ENCODE results near the gene BANP.
"Not testable (repeated sequence)": the region's sequence is repeated elsewhere in the genome, so short reads cannot be mapped to it uniquely, and the experiment has no call there.

Gene BANP

DNA sequence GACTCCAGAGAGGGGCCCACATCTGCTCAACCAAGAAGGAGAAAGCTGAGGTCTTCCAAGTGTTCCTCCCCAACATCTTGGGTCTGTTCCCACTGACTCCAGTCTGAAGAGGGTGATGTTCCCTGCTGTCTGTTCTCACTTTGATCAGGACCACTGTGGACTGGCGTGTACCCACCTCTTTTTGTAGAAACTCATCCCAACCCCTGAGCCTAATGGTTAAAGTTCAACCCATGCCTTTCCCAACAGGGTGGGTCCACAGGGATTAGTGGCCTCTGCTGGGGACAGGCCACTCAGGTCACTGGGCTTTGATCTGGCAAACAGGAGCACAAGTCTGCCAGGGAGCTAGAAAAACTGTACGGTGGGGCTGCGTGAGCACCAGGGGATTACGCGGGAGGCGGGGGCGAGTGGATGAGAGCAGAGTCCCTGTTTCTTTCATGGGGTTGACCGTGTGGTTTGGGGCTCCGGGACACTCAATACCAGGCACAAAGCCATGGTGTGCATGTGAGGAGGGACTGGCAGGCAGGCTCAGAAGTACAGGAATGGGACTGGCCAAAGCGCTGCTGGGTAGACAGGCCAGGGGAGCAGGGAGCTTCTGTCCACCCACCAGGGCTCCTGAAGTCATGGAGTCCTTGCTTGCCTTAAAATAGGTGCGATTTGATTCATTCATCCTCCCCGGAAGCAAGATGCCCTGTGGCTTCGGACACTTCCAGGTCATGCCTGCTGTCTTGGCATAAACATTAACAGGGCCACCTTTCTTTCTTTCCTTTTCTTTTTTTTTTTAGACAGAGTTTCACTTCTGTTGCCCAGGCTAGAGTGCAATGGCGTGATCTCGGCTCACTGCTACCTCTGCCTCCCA, 14.6 kb upstream of the BANP start, which contains the start of gene CA5A:
TSS of gene CA5A (minus strand) at position 155 of the 856 bp plus-strand sequence. CDS start at position 76, 79 bp downstream.
- H3K9me3 ChIP-seq (ENCODE audit: control insufficient read depth, insufficient read depth, low read length) = no peaks in the 10 kb centered on the region
- no peaks in the 10 kb centered on the region for H3K36me3 ChIP-seq (ENCODE audit: insufficient read depth, low read length)
- H3K4me1 ChIP-seq (ENCODE audit: insufficient read depth, low read length) = no peaks in the 10 kb centered on the region
- H3K9ac ChIP-seq (ENCODE audit: low read depth, low read length) = no peak within 1 kb of the TSS

DNA sequence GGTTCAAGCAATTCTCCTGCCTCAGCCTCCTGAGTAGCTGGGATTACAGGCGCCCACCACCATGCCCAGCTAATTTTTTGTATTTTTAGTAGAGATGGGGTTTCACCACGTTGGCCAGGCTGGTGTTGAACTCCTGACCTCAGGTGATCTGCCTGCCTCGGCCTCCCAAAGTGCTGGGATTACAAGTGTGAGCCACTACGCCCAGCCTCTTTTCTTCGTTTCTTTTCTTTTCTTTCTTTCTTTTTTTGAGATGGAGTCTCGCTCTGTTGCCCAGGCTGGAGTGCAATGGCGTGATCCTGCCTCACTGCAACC, 14.0 kb upstream of the BANP start:
- H3K36me3 ChIP-seq (ENCODE audit: insufficient read depth, low read length); H3K9ac ChIP-seq (ENCODE audit: low read depth, low read length); H3K4me1 ChIP-seq (ENCODE audit: insufficient read depth, low read length); H3K9me3 ChIP-seq (ENCODE audit: control insufficient read depth, insufficient read depth, low read length): not testable (repeated sequence)

DNA sequence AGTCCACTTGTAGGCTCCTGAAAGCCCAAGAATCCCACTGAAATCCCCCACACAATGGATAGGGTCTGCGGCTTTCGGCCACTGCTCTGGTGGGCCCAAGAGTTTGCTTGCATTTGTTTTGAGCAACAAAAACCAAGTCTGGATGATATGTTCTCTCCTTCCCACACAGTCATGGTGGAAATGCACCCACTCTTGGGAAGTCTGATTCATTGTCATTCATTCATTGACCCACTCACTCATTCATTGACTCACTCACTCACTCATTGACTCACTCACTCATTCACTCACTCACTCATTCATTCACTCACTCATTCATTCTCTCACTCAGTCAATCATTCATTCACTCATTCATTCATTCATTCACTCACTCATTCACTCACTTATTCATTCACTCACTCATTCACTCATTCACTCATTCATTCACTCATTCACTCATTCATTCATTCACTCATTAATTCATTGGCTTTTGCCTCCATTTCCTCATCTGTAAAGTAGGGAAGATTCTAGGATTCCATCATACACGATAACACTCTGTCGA, 12.8 kb upstream of the BANP start:
- no peaks in the 10 kb centered on the region for H3K4me1 ChIP-seq (ENCODE audit: insufficient read depth, low read length)
- no peaks in the 10 kb centered on the region for H3K9me3 ChIP-seq (ENCODE audit: control insufficient read depth, insufficient read depth, low read length)
- H3K36me3 ChIP-seq (ENCODE audit: insufficient read depth, low read length) = no peaks in the 10 kb centered on the region
- no peak overlapping the region for H3K9ac ChIP-seq (ENCODE audit: low read depth, low read length)

DNA sequence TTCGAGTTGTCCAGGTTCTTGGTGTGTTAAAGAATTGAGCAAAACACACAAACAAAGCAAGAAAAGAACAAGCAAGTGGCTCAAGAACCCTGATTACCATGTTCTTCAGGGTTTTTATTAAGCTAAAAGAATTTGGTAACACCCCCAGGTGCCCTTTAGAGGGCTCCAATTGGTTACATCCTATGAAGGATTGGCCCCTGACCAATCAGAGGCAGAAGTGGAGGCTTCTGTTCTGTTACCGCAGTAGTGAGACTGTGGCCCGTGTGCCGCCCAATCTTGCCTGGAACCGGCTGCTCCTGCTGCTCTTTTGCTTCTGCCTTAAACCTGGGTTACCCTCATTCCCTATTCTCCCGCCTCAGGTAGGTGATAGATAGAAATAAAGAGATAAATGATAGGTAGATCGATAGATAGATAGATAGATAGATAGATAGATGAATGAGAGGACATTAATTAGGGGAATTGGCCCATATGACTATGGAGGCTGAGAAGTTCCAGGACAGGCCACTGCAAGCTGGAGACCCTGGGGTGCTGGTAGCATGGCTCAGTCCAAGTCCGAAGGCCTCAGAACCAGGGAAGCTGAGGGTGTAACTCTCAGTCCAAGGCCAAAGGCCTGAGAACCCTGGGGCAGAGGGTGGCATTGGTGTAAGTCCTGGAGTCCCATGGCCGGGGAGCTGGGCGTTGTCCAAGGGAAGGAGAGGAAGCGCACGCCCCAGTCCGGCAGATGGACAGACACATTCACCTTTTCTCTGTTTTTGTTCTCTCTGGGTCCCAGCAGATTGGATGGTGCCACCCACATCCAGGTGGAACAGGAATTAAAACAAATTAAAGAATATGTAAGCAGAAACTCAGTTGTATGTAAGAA, 11.4 kb upstream of the BANP start:
- H3K4me1 ChIP-seq (ENCODE audit: insufficient read depth, low read length) = no peaks in the 10 kb centered on the region

DNA sequence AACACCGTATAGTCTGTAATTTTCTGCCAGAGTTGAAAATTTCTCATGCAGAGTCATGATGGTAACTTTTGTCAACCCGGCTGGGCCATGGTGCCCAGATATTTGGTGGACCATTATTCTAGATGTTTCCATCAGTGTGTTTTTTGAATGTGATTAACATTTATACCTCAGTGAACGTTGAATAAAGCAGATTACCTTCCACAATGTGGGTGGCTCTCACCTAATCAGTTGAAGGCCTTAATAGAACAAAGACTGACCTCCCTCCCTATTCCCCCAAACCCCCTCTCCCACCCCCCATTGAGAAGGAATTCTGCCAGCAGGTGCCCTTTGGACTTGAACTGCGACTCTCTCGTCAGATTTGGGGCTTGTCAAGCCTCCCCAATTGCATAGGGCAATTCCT, 8.6 kb upstream of the BANP start:
- Histone ChIP-seq H3K9ac (ENCODE audit: low read depth, low read length) (no peak overlapping the region), H3K36me3 (ENCODE audit: insufficient read depth, low read length) (no peaks in the 10 kb centered on the region), H3K9me3 (ENCODE audit: control insufficient read depth, insufficient read depth, low read length) (no peaks in the 10 kb centered on the region), H3K4me1 (ENCODE audit: insufficient read depth, low read length) (0 out of 2 replicates have a peak, but pooled peaks cover 5% of the 10 kb centered on the region)

More for the DNA sequence above, 11.4 kb upstream of the BANP start:
- no peaks in the 10 kb centered on the region for H3K36me3 ChIP-seq (ENCODE audit: insufficient read depth, low read length)
- no peaks in the 10 kb centered on the region for H3K9me3 ChIP-seq (ENCODE audit: control insufficient read depth, insufficient read depth, low read length)
- no peak overlapping the region for H3K9ac ChIP-seq (ENCODE audit: low read depth, low read length)

DNA sequence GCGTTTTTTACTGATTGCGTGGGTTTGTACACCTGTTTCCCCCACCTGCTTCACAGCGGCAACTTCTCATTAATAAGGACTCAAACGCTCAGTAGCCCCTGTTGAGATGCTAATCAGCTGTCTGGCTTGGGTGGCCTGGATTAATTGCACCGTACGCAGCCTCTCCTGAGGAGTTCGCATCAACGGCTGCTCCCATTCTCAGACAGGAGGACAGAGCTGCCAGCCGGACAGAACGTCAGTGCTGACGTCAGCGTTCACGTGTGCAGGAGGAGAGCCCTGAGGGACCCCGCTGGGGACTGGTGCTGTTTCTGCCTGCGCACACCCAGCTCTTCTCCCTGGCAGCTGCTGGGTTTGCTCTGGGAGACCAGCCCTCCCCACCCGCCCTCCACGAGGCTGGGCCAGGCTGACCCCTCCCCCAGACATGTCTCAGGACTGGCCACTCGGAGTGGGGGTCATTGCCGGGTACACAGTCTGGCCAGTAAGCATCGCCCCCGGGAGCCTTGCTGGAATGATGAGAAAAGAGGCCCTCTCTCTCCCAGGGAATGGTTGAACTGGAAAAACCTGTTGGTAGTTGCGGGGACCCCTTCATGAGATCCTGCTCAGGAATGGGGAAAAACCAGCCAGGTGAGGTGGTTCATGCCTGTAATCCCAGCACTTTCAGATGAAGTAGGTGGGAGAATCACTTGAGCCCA, 5.7 kb upstream of the BANP start:
- H3K4me1 ChIP-seq (ENCODE audit: insufficient read depth, low read length) = 0 out of 2 replicates have a peak, but pooled peaks cover 5% of the 10 kb centered on the region
- no peaks in the 10 kb centered on the region for H3K9me3 ChIP-seq (ENCODE audit: control insufficient read depth, insufficient read depth, low read length)
- H3K36me3 ChIP-seq (ENCODE audit: insufficient read depth, low read length) = no peaks in the 10 kb centered on the region
- no peak overlapping the region for H3K9ac ChIP-seq (ENCODE audit: low read depth, low read length)

DNA sequence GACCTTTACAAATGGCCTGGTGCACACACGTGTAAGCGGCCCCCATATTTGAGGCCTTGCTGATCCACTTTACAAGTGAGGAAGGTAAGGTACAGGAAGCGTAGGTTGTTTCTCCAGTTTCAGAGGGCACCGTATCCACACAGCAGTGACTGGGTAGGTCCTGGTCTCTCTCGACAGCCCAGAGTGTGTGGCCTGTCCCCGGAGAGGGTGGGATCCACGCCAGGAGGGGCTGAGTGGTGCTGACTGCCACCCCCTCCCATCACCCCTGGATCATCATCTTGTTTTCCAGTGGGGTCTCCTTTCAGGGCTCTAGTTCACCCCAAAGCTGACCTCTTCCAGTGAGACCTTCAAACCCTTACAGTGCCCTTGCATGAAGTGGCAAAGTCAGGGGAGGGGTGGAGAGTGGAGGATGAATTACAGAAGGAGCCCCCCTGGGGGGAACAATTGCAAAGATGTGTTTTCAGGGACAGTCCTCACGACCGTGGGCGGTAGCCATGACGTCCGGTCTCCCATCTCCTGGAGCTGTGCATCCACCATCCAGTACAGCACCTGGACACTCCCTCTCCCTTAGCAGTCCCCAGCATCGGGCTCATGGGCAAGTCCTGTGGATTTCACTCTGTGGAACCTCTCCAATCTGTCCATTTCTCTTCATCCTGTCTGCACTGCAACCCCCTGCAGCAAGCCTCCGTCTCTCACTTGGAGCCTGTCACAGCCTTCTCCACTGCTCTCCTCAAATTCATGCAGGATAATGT, 4.5 kb upstream of the BANP start:
- no peaks in the 10 kb centered on the region for H3K9me3 ChIP-seq (ENCODE audit: control insufficient read depth, insufficient read depth, low read length)
- 0 out of 2 replicates have a peak, but pooled peaks cover 5% of the 10 kb centered on the region for H3K4me1 ChIP-seq (ENCODE audit: insufficient read depth, low read length)
- no peak overlapping the region for H3K9ac ChIP-seq (ENCODE audit: low read depth, low read length)
- no peaks in the 10 kb centered on the region for H3K36me3 ChIP-seq (ENCODE audit: insufficient read depth, low read length)

DNA sequence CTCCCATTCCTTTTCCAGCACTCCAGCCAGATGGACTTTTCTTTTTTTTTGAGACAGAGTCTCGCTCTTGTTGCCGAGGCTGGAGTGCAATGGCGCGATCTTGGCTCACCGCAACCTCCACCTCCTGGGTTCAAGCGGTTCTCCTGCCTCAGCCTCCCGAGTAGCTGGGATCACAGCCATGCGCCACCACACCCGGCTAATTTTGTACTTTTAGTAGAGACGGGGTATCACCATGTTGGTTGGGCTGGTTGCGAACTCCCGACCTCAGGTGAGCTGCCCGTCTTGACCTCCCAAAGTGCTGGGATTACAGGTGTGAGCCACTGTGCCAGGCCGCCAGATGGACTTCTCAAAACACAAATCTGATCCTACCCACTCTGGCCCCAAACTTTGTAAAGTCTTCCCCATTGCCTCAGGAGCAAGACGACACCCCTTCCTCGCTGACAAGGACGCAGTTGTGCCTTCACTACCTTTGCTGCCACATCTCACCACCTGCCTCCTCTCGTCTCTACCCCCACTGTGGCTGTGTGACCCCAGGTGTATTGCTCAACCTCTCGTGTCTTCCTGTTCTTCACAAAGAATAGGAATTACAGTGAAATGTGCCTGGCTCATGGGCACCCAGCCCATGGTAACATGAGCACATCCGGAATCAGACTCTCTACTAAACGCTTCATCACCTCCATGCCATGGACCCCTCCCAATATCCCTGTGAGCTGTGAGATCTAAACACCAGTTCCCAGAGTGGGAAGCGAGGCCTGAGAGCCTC, 3.7 kb upstream of the BANP start:
- H3K36me3 ChIP-seq (ENCODE audit: insufficient read depth, low read length) = no peaks in the 10 kb centered on the region
- no peak overlapping the region for H3K9ac ChIP-seq (ENCODE audit: low read depth, low read length)
- H3K9me3 ChIP-seq (ENCODE audit: control insufficient read depth, insufficient read depth, low read length) = no peaks in the 10 kb centered on the region
- peaks cover 8% of the 10 kb centered on the region; the same call in 1 of the 2 replicates for H3K4me1 ChIP-seq (ENCODE audit: insufficient read depth, low read length)

DNA sequence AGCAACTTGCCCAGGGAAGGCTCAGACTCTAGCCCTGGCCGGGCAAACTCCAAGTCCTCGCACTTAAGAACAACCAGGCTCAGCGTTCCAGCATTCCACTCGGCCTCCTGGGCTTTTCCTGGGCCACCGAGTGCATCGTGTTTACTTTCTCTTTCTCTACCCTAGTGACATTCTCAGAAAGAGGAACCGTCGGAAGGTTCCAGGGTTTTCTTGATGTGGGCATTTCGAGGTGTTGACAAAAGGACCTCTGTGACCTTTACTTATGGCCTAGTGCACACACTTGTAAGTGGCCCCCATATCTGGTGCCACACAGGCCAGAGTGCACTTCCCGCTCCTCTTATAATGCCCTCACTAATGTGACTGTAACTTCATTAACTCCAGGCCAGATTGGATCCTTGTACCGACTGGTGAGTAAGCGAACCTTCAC, 3.1 kb upstream of the BANP start:
- Histone ChIP-seq H3K36me3 (ENCODE audit: insufficient read depth, low read length) (no peaks in the 10 kb centered on the region), H3K9me3 (ENCODE audit: control insufficient read depth, insufficient read depth, low read length) (no peaks in the 10 kb centered on the region), H3K4me1 (ENCODE audit: insufficient read depth, low read length) (peaks cover 10% of the 10 kb centered on the region; the same call in 1 of the 2 replicates), H3K9ac (ENCODE audit: low read depth, low read length) (no peak overlapping the region)

DNA sequence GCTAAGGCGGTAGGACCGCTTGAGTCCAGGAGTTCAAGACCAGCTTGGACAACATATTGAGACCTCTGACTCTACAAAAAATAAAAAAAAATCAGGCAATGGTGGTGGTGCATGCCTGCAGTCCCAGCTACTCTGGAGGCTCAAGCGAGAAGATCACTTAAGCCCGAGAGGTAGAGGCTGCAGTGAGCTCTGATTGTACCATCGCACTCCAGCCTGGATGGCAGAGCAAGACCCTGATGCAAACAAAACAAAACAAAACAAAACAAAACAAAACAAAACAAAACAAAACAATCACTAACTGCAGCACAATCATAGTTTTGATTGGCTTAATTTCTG, 2.5 kb upstream of the BANP start:
- Histone ChIP-seq H3K9ac (ENCODE audit: low read depth, low read length) (no peak overlapping the region), H3K36me3 (ENCODE audit: insufficient read depth, low read length) (no peaks in the 10 kb centered on the region), H3K9me3 (ENCODE audit: control insufficient read depth, insufficient read depth, low read length) (no peaks in the 10 kb centered on the region), H3K4me1 (ENCODE audit: insufficient read depth, low read length) (peaks cover 10% of the 10 kb centered on the region; the same call in 1 of the 2 replicates)

DNA sequence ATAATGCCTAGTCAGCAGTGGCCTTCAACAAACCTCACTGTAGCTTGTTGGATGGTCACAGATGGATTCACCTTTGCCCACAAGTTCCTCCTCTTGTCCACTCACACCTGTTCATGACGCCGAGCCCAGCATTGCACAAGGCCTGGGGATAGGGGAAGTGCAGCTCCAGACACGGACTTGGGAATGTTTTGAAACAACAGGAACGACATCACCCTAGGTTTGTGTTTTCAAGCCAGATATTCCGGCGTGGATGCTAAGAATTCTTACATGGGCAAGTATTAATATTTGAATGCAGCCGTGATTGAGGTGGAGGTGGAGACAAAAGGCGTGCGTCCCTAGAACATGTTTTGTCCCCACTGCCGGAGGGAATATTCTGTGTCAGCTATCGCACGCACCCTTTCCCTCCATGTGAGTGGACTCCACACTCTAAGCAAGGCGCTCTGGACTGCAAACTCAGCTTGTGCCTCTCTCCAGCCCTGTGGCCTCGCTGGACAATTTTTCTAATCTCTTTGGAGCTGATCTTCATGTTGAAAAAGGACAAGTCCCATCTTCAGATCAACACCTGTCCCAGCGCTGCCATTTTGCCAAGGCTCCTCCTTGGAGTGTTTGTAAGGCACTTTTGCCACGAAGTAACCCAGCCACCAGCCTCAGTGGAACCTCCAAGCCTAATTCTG, 2.0 kb upstream of the BANP start:
- H3K9ac ChIP-seq (ENCODE audit: low read depth, low read length) = no peak overlapping the region
- H3K4me1 ChIP-seq (ENCODE audit: insufficient read depth, low read length) = peaks cover 10% of the 10 kb centered on the region; the same call in 1 of the 2 replicates

DNA sequence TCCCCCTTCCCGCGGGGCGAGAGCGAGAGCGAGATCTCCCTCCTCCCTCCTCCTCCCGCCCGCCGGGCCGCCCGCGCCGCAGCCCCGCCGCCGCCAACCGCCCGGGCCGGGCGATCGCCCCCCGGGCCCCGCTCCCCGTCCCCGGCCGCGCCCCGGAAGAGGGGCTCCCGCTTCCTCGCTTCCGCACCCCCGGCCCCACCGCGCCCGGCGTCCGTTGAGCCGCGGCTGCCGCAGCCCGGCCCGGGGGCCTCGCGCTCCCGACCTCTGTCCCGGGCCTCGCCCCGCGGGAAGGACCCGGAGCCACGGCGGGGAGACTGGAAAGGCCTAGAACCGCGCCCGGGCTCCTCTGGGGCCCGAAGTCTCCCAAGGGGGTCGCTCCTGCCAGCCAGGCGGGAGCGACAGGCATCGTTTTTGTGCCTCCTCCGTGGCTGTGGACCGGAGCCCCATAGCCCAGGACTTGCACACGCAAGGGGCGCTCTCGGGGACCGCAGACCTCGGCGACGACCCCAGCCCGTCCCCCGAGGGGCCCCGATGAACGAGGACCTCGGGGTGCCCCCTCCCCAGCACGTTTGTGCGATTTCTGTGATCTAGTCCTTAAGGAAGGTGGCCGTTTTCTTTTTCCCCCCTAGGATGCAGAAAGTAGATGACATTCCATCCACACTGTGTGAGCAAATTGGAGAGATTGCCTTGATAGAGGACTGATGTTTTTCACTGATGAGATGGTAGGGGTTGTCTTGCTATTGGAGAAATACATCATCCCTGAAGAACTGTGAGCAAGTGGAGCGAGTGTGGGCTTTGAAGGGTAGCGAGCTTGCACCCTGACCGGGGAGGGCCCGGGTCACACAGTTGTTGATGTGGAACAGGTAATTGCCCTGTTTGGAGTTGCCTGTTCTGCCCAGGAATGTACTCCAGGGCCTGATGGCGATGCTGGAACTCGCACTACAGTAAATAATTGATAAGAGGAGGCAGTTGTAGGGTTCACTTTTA, 611 bp downstream of the BANP start:
- H3K36me3 ChIP-seq (ENCODE audit: insufficient read depth, low read length) = no peaks in the 10 kb centered on the region

More for the DNA sequence above, 2.0 kb upstream of the BANP start:
- H3K36me3 ChIP-seq (ENCODE audit: insufficient read depth, low read length) = no peaks in the 10 kb centered on the region
- H3K9me3 ChIP-seq (ENCODE audit: control insufficient read depth, insufficient read depth, low read length) = no peaks in the 10 kb centered on the region

More for the DNA sequence above, 611 bp downstream of the BANP start:
- H3K9ac ChIP-seq (ENCODE audit: low read depth, low read length) = peak overlapping the region; percentile 93
- peaks cover 16% of the 10 kb centered on the region for H3K4me1 ChIP-seq (ENCODE audit: insufficient read depth, low read length)
- no peaks in the 10 kb centered on the region for H3K9me3 ChIP-seq (ENCODE audit: control insufficient read depth, insufficient read depth, low read length)
